ENCODE measurements around the gene ESRRG. TPM values are rescaled to one million over a fixed set of nuclear protein-coding genes. Genes with fewer than 3 reads are reported as not detected.
A peak's percentile ranks its signal among the peaks of the same experiment; 100 is the strongest.

Gene ESRRG
- total RNA-seq (2021): 0.44 and 0.48 TPM in 2 replicates
- long read RNA-seq, full-length matches to known transcripts: 2 of 3 reads
- long read RNA-seq, partial matches to known transcripts: 1 of 3 reads
- long read RNA-seq, other reads (novel, unspliced or antisense): 0 of 3 reads

GRCh38 chr1:216723274-216723780, at the start of gene ESRRG:
Gene ESRRG (minus strand): TSS chr1:216723429. CDS start chr1:216723299, 130 bp downstream.
- Histone ChIP-seq H3K14ac (ENCODE audit: insufficient read depth, low read length) (no peak within 1 kb of the TSS), H3K56ac (ENCODE audit: insufficient read length, low read depth, low read length) (no peak within 1 kb of the TSS), H4K91ac (ENCODE audit: insufficient read length, low read depth, low read length) (no peak within 1 kb of the TSS), H2BK15ac (ENCODE audit: low read depth, low read length) (no peak within 1 kb of the TSS), H4K8ac (replicated peaks; ENCODE audit: insufficient read length, low read depth, low read length) (no peak within 1 kb of the TSS), H3K4ac (ENCODE audit: low read depth, low read length) (no peak within 1 kb of the TSS), H3K9me3 (ENCODE audit: control insufficient read depth, low read depth, low read length) (no peaks in the 10 kb centered on the region), H4K20me1 (ENCODE audit: control insufficient read depth, insufficient read depth, insufficient read length) (no peaks in the 10 kb centered on the region), H2BK120ac (ENCODE audit: low read depth, low read length, poor library complexity, severe bottlenecking) (no peak within 1 kb of the TSS), H3K27ac (ENCODE audit: insufficient read length, low read depth, low read length) (no peak within 1 kb of the TSS), H3K23ac (ENCODE audit: insufficient read length, low read depth, low read length) (no peak within 1 kb of the TSS), H3K18ac (ENCODE audit: insufficient read length, low read depth, low read length) (no peak within 1 kb of the TSS), H2BK20ac (ENCODE audit: low read depth, low read length, poor library complexity, severe bottlenecking) (no peak within 1 kb of the TSS), H2BK5ac (ENCODE audit: insufficient read length, low read length) (no peak within 1 kb of the TSS), H3K4me1 (ENCODE audit: insufficient read depth, low read length) (no peaks in the 10 kb centered on the region; the same call in 1 of the 2 replicates), H3K79me2 (ENCODE audit: insufficient read depth, low read length) (no peaks in the 10 kb centered on the region), H3K79me1 (ENCODE audit: insufficient read depth, low read depth, low read length, poor library complexity, severe bottlenecking) (no peaks in the 10 kb centered on the region), H3K27me3 (ENCODE audit: insufficient read depth, low read length) (no peaks in the 10 kb centered on the region), H4K5ac (ENCODE audit: insufficient read length, low read depth, low read length) (no peak within 1 kb of the TSS), H3T11ph (ENCODE audit: low read length) (no peak within 1 kb of the TSS), H2BK12ac (ENCODE audit: insufficient read length, low read depth, low read length) (no peak within 1 kb of the TSS), H2AK5ac (ENCODE audit: insufficient read length, low read length) (no peak within 1 kb of the TSS), H3K4me2 (ENCODE audit: insufficient read depth, insufficient read length, low read length) (peak within 1 kb of the TSS; percentile 81), H3K23me2 (ENCODE audit: insufficient read length, low read depth, low read length, poor library complexity, severe bottlenecking) (no peaks in the 10 kb centered on the region), H2AFZ (ENCODE audit: low read length) (peak within 1 kb of the TSS; percentile 97), H3K9ac (ENCODE audit: extremely low read depth, insufficient read length, low read length) (peak within 1 kb of the TSS; percentile 36)
- peaks cover 10% of the 10 kb centered on the region; the same call in 1 of the 2 replicates for H3K27me3 Mint-ChIP-seq (ENCODE audit: low read depth)
- H3K36me3 Mint-ChIP-seq (ENCODE audit: insufficient read depth in 1 of 3, low read depth in 3 of 3): no peaks in the 10 kb centered on the region
- H3K27ac Mint-ChIP-seq: peak within 1 kb of the TSS in 2 of 3 experiments; percentile 85 to 86; a peak in 5 of 7 replicates
- TF ChIP-seq CTCF (conservative IDR thresholded peaks at IDR 0.05): no peak
- H3K4me1 Mint-ChIP-seq: peaks cover 18 to 23% of the 10 kb centered on the region in 2 experiments
- no peaks in the 10 kb centered on the region for H3K9me3 Mint-ChIP-seq
- DNase-seq: peak; percentile 90
- WGBS (ENCODE audit: extremely low coverage, insufficient read length, low lambda C conversion rate): no CpG with 5 or more reads among the region's 17 CpGs
- peak within 1 kb of the TSS; percentile 75 to 92 for H3K4me3 Mint-ChIP-seq

All from H9 (cell line).